Upper lobe of left lung (tissue), 4 donors: Measurements from ENCODE around the gene TUBB4B.

ENCODE experiments used
- POLR2A ChIP-seq, 4 donors: fragments of 450-650 bp; IDR thresholded peaks; one replicate each; pipeline ENCODE4 v1.5.1; 2016 to 2017; ENCODE audit warnings: antibody characterized with exemption in 4 of 4, mild to moderate bottlenecking in 2 of 4
- POLR2AphosphoS5 ChIP-seq, 2 donors: sonication (generic); formaldehyde crosslinking; IDR thresholded peaks; one replicate each; pipeline ENCODE4 v1.5.1; 2017; ENCODE audit warnings: antibody characterized with exemption in 2 of 2
- TF ChIP-seq, protein P1 (sequence below), 6 experiments: fragments of 450-650 bp in 4 of 6; fragments of 200-600 bp in 2 of 6; sonication (generic) in 2 of 6; IDR thresholded peaks; one replicate each; pipeline ENCODE4 v1.5.1; 2016 to 2019; ENCODE audit warnings: antibody characterized with exemption in 6 of 6

DNA sequence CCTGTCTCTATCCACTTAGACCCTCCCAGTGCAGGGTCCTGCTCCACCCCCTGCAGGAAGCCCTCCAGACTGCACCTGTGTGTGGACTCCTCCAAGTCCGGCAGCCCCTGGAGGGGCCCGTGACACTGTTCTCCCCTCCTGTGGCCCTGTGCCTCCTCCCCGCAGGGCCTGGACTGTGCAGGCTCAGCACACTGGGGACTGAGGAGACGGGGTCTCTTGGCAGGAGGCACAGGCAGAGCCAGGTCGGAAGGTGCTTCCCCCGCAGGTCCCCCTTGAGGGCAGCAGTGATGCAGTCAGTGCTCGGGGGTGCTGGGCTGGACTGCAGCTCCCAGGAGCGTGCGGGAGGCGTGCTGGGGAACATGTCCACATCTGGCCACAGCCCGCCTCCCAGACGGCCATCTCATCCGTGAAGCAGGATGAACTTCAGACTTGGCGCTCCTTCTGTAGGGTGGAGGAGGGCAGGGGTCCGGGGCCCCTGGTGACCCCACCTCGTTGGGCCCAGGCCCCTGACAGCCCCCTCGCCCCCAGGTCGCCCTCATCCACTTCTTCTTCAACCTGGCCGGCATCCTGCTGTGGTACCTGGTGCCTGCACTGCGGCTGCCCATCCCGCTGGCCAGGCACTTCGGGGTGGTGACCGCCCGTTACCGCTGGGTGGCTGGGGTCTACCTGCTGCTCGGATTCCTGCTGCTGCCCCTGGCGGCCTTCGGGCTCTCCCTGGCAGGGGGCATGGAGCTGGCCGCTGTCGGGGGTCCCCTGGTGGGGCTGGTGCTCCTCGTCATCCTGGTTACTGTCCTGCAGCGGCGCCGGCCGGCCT, 5.5 kb upstream of the TUBB4B start:
- TF ChIP-seq, protein P1, sequence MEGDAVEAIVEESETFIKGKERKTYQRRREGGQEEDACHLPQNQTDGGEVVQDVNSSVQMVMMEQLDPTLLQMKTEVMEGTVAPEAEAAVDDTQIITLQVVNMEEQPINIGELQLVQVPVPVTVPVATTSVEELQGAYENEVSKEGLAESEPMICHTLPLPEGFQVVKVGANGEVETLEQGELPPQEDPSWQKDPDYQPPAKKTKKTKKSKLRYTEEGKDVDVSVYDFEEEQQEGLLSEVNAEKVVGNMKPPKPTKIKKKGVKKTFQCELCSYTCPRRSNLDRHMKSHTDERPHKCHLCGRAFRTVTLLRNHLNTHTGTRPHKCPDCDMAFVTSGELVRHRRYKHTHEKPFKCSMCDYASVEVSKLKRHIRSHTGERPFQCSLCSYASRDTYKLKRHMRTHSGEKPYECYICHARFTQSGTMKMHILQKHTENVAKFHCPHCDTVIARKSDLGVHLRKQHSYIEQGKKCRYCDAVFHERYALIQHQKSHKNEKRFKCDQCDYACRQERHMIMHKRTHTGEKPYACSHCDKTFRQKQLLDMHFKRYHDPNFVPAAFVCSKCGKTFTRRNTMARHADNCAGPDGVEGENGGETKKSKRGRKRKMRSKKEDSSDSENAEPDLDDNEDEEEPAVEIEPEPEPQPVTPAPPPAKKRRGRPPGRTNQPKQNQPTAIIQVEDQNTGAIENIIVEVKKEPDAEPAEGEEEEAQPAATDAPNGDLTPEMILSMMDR (IDR thresholded peaks at IDR 0.05) = no peak
- TF ChIP-seq POLR2AphosphoS5 (IDR thresholded peaks at IDR 0.05) (no peak), POLR2A (IDR thresholded peaks at IDR 0.05) (no peak)
